Posterior vena cava (tissue), 2 donors: ENCODE data around the gene ALDH6A1. TPM values are rescaled to one million over a fixed set of nuclear protein-coding genes. Genes with fewer than 3 reads are reported as not detected.
A peak's percentile ranks its signal among the peaks of the same experiment; 100 is the strongest.
"Not testable (repeated sequence)": the region's sequence is repeated elsewhere in the genome, so short reads cannot be mapped to it uniquely, and the experiment has no call there.

ENCODE experiments used
- DNase-seq: peaks from one replicate; pipeline ENCODE4 v3.0.0-alpha.2; 2020; ENCODE audit warnings: low spot score
- intact Hi-C, 2 donors: fragments of 100-400 bp; cut with DNase I; formaldehyde crosslinking; loops; one replicate each; pipeline versions ENCODE4 v1.14.1 to v1.14.2; 2022 to 2023
- long read RNA-seq, 2 donors: library from polyadenylated mRNA; unstranded; transcript quantifications; one replicate each; pipeline ENCODE4 v2.0.0, GENCODE V29; 2020 to 2021
- total RNA-seq, 2 donors: library from RNA; stranded (reverse); fragmentation: NEBNext Ultra II Directional; extraction: Animal tissue kit (Norgen Biotek cat#: 25700); gene quantifications; one replicate each; pipeline ENCODE4 v1.2.1, GENCODE V29; 2021
- donor health status: DM: yes; HTN: yes; CAD: no.
- donor health status: DM: yes; HTN: yes; CAD: no.

The ALDH6A1 gene
- total RNA-seq, result 10 to 100 TPM; 11.9 to 23.2 TPM
- long read RNA-seq, donor 1, full-length matches to known transcripts, result 9 of 14 reads
- long read RNA-seq, donor 1, partial matches to known transcripts, result 1 of 14 reads
- long read RNA-seq, donor 1, other reads (novel, unspliced or antisense), result 4 of 14 reads
- long read RNA-seq, donor 2, full-length matches to known transcripts, result 27 of 41 reads
- long read RNA-seq, donor 2, partial matches to known transcripts, result 3 of 41 reads
- long read RNA-seq, donor 2, other reads (novel, unspliced or antisense), result 11 of 41 reads

DNA sequence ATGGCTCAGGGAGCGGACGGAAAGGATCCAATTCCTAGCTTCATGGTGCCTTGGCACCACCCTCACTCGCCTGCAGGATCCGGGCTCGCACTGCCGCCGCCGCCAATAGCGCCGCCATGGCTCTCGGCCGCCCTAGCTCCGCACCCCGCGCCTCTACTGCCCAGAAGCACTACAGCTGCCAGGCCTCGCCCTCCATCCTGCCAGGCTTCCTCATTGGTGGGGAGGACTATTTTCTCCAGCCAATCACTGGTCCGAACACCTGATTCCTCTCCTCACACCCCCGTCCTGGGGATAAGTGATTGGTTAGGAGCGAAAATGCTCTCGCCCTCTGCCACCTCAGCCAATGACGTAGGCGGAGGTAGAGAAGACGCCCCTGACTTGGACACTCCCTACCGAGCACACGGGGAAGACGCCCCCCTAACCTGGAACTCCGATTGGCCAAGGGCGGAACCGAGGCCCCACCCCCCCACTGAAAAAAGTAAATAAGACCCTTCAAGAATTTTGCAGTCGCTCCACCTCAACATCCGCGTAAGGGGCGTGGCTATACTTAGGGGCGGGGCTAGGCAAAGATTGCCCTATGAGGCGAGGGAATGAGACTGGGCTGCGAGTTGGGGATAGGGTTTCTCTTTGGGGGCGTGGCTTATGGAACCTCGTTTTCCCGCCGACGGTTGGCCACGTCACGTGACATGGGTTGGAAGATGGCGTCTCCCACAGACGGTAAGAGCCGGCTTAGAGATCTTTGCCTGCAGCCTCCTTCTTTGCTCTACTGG, at the start of gene ALDH6A1, which contains the start of gene LIN52:
TSS of gene ALDH6A1 (minus strand) at position 177 of the 770 bp plus-strand sequence. CDS start at position 118, 59 bp downstream.
TSS of gene LIN52 (plus strand) at position 680 of the 770 bp plus-strand sequence. CDS start at position 699, 19 bp downstream.
- intact Hi-C loops, result no loop called here
- peak; percentile 100 for DNase-seq

DNA sequence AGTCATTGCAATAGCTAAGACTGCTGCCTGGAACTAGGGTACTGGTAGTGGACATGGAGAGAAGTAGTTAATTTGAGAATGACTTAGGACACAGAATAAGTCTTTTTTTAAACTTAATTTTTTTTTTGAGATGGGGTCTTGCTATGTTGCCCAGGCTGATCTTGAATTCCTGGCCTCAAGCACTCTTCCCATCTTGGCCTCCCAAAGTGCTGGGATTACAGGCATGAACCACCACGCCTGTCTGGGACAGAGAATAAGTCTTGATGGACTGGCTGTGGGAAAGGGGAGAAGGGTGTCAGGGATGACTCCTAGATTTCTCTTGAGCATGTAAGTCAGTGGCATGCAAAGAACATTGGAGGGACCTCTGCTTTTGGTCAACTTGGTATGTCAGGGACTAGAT, 43.4 kb upstream of the ALDH6A1 start:
- intact Hi-C loops, result no loop called here
- no peak for DNase-seq

DNA sequence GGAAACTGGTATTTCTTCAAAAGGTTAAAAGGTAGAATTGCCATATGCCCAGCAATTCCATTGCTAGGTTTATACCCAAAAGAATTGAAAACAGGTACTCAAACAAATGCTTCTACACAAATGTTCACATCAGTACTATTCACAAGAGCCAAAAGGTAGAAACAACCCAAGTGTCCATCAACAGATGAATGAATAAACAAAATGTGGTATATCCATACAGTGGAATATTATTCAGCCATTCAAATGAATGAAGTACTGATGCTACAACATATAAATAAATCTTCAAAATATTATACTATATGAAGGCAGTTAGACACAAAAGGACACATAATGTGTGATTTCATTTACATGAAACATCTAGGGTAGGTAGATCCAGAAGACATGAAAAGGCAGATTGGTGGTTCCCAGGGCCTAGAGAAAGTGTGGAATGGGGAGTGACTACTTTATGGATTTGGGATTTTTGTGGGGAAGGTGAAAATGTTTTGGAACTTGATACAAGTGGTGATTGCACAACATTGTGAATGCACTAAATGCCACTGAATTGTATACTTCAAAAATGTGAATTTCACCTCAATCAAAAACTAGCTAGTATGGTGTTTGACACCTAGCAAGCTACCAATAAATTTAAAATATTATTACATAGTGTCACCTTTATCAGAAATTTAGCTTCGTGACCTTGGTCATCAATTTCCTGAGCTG, 42.2 kb upstream of the ALDH6A1 start:
- no peak for DNase-seq
- intact Hi-C loops, result no loop called here

DNA sequence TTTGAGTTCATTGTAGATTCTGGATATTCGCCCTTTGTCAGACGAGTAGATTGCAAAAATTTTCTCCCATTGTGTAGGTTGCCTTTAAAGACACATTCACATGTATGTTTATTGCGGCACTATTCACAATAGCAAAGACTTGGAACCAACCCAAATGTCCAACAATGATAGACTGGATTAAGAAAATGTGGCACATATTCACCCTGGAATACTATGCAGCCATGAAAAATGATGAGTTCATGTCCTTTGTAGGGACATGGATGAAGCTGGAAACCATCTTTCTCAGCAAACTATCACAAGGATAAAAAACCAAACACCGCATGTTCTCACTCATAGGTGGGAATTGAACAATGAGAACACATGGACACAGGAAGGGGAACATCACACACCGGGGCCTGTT, 41.2 kb upstream of the ALDH6A1 start:
- intact Hi-C loops, DNase-seq: not testable (repeated sequence)

DNA sequence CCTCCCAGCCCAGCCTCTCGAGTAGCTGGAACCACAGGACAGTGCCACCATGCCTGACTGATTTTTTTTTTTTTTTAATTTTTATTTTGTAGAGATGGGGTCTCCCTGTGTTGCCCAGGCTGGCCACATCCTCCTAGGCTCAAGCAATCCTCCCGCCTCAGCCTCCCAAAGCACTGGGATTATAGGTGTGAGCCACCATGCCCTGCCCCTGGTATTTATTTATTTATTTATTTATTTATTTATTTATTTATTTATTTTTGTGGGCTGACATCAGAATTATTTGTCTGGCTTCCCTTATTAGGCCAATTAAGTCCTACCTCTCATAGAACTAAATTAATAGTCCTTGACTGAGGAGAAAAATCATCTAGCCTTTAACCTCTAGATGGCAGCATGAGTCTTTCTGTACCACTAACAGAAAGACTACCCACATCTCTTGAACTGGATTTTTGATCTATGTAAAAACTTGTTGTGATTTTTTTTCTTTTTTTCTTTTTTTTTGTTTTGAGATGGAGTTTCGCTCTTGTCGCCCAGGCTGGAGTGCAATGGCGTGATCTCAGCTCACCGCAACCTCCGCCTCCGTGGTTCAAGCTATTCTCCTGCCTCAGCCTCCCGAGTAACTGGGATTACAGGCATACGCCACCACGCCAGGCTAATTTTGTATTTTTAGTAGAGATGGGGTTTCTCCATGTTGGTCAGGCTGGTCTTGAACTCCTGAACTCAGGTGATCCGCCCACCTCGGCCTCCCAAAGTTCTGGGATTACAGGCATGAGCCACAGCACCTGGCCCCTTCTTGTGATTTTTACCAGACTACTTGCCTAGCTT, 27.4 kb upstream of the ALDH6A1 start:
- intact Hi-C loops, result loop anchor here (5.0 kb wide), 2 partner anchors 141 to 146 kb away; no protein-coding TSS in a partner anchor
- not testable (repeated sequence) for DNase-seq

- intact Hi-C loops, result no loop called here
- DNase-seq, result no peak
Measured at GRCh38 chr14:74109369-74109768, 25.1 kb upstream of the ALDH6A1 start.

- intact Hi-C loops, result no loop called here
- DNase-seq, result no peak
Measured at GRCh38 chr14:74105381-74105780, 21.1 kb upstream of the ALDH6A1 start.

- DNase-seq, result no peak
- intact Hi-C loops, result no loop called here
Measured at GRCh38 chr14:74089251-74090020, 5.2 kb upstream of the ALDH6A1 start.

- intact Hi-C loops, result no loop called here
- DNase-seq, result no peak
Measured at GRCh38 chr14:74085828-74086227, 1.6 kb upstream of the ALDH6A1 start.

DNA sequence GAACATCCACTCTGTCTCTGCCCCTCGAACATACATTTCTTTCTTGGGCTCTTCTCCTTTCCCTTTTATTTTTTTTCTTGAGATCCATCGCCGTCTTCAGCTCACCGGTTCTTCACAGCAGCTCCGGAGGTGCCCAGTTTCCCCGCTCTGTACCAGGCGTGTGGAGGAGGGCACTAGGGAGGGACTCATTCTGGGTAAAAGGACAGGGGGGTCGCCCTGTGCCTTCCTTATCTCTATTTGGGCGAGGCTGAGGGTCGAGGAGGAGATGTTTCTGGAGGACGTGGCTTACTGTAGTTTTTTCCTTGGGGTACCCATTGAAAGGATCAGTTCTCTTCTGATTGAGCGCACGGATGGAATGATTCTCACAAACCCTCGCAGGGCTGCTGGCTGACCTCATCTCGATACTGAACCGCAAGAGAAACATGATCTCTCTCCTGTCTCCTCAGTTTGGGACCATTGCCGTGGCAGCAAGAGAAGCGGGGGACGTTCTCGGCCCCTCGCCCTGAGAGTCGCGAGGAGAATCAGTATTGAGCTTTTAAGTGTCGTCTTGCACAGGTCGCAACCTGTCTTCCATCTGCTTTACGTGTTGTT, 889 bp upstream of the ALDH6A1 start:
- DNase-seq, result no peak
- intact Hi-C loops, result no loop called here

DNA sequence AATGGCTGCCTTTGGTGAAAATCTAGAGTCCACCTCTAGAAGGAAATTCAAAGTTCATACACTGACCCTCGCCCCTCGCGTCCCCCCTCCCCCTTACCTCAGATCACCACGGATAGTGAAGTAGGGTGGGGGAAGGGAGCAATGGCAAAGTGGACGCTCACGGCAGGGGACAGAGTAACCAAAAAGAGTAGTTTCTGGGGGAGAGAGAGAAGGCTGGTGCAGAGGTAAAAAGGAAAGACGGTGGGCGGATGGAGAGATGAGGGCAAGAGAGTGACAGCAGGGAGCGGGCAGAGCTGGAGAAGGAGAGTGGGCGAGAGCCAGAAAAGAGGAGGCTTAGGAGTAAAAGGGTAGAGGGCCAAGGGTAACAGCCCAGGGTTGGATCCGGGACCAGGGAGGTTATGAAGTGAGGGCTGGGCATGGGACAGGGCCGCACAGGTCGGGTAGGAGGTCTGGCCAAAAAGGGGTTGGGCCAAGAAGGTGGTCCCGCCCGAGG, 423 bp downstream of the ALDH6A1 start:
- intact Hi-C loops, result no loop called here
- DNase-seq, result no peak

- DNase-seq, result no peak
- intact Hi-C loops, result no loop called here
Measured at GRCh38 chr14:74083161-74083560, 1.1 kb downstream of the ALDH6A1 start.

DNA sequence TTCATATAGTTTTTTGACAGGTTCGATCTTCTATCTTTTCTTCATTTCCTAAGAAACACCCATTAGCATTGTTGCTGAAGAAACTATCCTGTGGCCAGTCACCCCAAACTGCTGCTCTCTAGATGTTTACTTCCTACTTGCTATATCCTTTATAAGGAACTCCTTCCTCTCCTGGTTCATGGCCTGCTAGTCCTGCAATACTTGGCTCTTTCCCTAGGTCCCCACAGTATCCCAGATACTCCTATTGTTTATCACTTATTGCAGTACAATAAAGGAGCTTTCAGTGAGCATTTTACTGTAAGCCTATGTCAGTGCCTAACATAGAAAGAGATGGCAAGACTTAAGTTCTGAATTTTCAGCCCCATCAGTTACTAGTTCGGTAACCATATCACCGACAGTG, 2.8 kb downstream of the ALDH6A1 start:
- no peak for DNase-seq
- intact Hi-C loops, result no loop called here

DNA sequence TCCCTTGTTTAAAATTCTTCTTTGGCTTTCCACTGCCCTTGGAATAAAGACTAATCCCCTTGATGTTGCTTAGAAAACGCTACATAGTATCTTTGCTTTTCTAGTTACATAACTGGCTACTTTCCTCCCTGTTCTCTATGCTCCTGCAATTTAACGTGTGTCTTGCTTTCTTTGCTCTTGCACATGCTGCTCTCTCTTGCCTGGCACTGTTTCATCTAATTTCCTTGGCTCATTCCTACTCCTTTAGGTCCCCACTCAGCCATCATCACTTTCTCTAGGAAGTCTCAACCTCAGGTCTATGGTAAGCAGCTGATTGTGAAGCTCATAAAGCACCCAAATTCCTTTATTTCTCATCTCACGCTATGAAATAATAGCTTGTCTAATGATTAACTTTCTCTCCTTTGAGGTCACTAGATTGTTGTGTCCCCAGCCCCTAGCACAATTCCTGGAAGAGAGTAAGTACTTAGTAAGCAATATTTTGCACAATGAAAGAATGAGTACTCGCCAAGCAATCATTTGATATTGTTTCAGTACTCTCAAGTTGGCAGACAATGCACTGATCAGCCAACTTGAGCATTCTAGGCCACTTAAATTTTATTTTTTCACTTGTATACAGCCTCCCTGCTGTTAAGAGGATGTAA, 3.3 kb downstream of the ALDH6A1 start:
- no peak for DNase-seq
- intact Hi-C loops, result no loop called here

GRCh38 chr14:74077401-74077800, 6.9 kb downstream of the ALDH6A1 start:
- DNase-seq, result no peak
- intact Hi-C loops, result no loop called here

- intact Hi-C loops, result no loop called here
- no peak for DNase-seq
Measured at GRCh38 chr14:74065746-74066575, 18.3 kb downstream of the ALDH6A1 start.

GRCh38 chr14:74064883-74065282, 19.4 kb downstream of the ALDH6A1 start:
- intact Hi-C loops, result no loop called here
- DNase-seq, result no peak
